Measurements from ENCODE around the gene ADCY3.

ADCY3 gene

GRCh38 chr2:24830786-24831185 is 89.3 kb downstream of the ADCY3 start:
- peaks cover 14% of the 10 kb centered on the region for H4K20me1 ChIP-seq (ENCODE audit: insufficient read depth, low read length)
- no peak overlapping the region for H3K4me3 ChIP-seq (ENCODE audit: low read depth in 1 of 2, low read length in 2 of 2)
- H3K4me1 ChIP-seq (ENCODE audit: insufficient read depth, low read length): no peaks in the 10 kb centered on the region
- H3K27me3 ChIP-seq (ENCODE audit: insufficient read depth, low read length, poor library complexity): no peaks in the 10 kb centered on the region
- no peak overlapping the region for H3K4me2 ChIP-seq (ENCODE audit: insufficient read depth, low read length)
- ATAC-seq (ENCODE audit: insufficient read depth, low read depth) (no peak), DNase-seq (no peak)
- peaks cover 71% of the 10 kb centered on the region for H3K36me3 ChIP-seq (ENCODE audit: insufficient read depth, low read length)
- no peak overlapping the region for H3K9ac ChIP-seq (ENCODE audit: low read depth, low read length)
- TF ChIP-seq CTCF (IDR thresholded peaks at IDR 0.05; ENCODE audit: borderline replicate concordance, extremely low read depth, low read length, poor library complexity, severe bottlenecking) (no peak), EZH2 (IDR thresholded peaks at IDR 0.05; ENCODE audit: borderline replicate concordance, low read depth, low read length, severe bottlenecking) (no peak)
- H2AFZ ChIP-seq (ENCODE audit: low read depth, low read length): no peak overlapping the region
- H3K9me3 ChIP-seq (ENCODE audit: insufficient read depth, low read length, severe bottlenecking): no peaks in the 10 kb centered on the region
- H3K27ac ChIP-seq (ENCODE audit: low read length): no peak overlapping the region
- no peaks in the 10 kb centered on the region for H3K79me2 ChIP-seq (ENCODE audit: insufficient read depth, low read length)

GRCh38 chr2:24830351-24830750 is 89.7 kb downstream of the ADCY3 start:
- H3K27me3 ChIP-seq (ENCODE audit: insufficient read depth, low read length, poor library complexity): no peaks in the 10 kb centered on the region
- TF ChIP-seq EZH2 (IDR thresholded peaks at IDR 0.05; ENCODE audit: borderline replicate concordance, low read depth, low read length, severe bottlenecking) (no peak), CTCF (IDR thresholded peaks at IDR 0.05; ENCODE audit: borderline replicate concordance, extremely low read depth, low read length, poor library complexity, severe bottlenecking) (peak; percentile 12)
- no peak overlapping the region for H3K4me2 ChIP-seq (ENCODE audit: insufficient read depth, low read length)
- H2AFZ ChIP-seq (ENCODE audit: low read depth, low read length): no peak overlapping the region
- ATAC-seq (ENCODE audit: insufficient read depth, low read depth): no peak
- H3K27ac ChIP-seq (ENCODE audit: low read length): no peak overlapping the region
- H3K79me2 ChIP-seq (ENCODE audit: insufficient read depth, low read length): no peaks in the 10 kb centered on the region
- no peak overlapping the region for H3K9ac ChIP-seq (ENCODE audit: low read depth, low read length)
- no peak for DNase-seq
- H3K4me3 ChIP-seq (ENCODE audit: low read depth in 1 of 2, low read length in 2 of 2): no peak overlapping the region
- H3K4me1 ChIP-seq (ENCODE audit: insufficient read depth, low read length): no peaks in the 10 kb centered on the region
- H3K9me3 ChIP-seq (ENCODE audit: insufficient read depth, low read length, severe bottlenecking): no peaks in the 10 kb centered on the region
- peaks cover 14% of the 10 kb centered on the region for H4K20me1 ChIP-seq (ENCODE audit: insufficient read depth, low read length)
- H3K36me3 ChIP-seq (ENCODE audit: insufficient read depth, low read length): peaks cover 73% of the 10 kb centered on the region

GRCh38 chr2:24828238-24828996 is 91.6 kb downstream of the ADCY3 start:
- DNase-seq (no peak), ATAC-seq (ENCODE audit: insufficient read depth, low read depth) (no peak)
- H3K27me3 ChIP-seq (ENCODE audit: insufficient read depth, low read length, poor library complexity): no peaks in the 10 kb centered on the region
- H3K4me3 ChIP-seq (ENCODE audit: low read depth in 1 of 2, low read length in 2 of 2): no peak overlapping the region
- no peaks in the 10 kb centered on the region for H3K4me1 ChIP-seq (ENCODE audit: insufficient read depth, low read length)
- H4K20me1 ChIP-seq (ENCODE audit: insufficient read depth, low read length): peaks cover 14% of the 10 kb centered on the region
- H3K27ac ChIP-seq (ENCODE audit: low read length): no peak overlapping the region
- H3K36me3 ChIP-seq (ENCODE audit: insufficient read depth, low read length): peaks cover 73% of the 10 kb centered on the region
- H3K79me2 ChIP-seq (ENCODE audit: insufficient read depth, low read length): no peaks in the 10 kb centered on the region
- H3K9ac ChIP-seq (ENCODE audit: low read depth, low read length): no peak overlapping the region
- no peak overlapping the region for H2AFZ ChIP-seq (ENCODE audit: low read depth, low read length)
- no peak overlapping the region for H3K4me2 ChIP-seq (ENCODE audit: insufficient read depth, low read length)
- H3K9me3 ChIP-seq (ENCODE audit: insufficient read depth, low read length, severe bottlenecking): no peaks in the 10 kb centered on the region
- TF ChIP-seq EZH2 (IDR thresholded peaks at IDR 0.05; ENCODE audit: borderline replicate concordance, low read depth, low read length, severe bottlenecking) (no peak), CTCF (IDR thresholded peaks at IDR 0.05; ENCODE audit: borderline replicate concordance, extremely low read depth, low read length, poor library complexity, severe bottlenecking) (no peak)

Measured in DND-41 (cell line).